Measurements from ENCODE around the gene SMIM3.

DNA sequence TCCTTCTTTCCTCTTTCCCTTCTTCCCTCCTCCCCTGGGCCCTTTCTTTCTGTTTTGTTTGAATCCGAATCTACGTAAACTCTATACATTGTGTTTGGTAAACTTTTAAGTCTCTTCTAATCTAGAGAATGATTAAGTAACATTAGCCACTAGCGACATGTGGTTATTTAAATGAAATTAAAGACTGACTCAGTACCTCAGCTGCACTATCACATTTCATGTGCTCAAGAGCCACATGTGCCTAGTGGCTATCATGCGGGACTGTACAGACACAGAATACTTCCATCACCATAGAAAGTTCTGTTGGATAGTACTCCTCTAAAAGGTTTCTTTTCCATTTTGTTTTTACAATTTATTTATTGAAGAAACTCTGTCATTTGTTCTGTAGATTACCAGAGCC, 48.7 kb upstream of the SMIM3 start:
- TF ChIP-seq ZFP30 (CRISPR knock-in tag; IDR thresholded peaks at IDR 0.05) = no peak
- TF ChIP-seq, protein P1, sequence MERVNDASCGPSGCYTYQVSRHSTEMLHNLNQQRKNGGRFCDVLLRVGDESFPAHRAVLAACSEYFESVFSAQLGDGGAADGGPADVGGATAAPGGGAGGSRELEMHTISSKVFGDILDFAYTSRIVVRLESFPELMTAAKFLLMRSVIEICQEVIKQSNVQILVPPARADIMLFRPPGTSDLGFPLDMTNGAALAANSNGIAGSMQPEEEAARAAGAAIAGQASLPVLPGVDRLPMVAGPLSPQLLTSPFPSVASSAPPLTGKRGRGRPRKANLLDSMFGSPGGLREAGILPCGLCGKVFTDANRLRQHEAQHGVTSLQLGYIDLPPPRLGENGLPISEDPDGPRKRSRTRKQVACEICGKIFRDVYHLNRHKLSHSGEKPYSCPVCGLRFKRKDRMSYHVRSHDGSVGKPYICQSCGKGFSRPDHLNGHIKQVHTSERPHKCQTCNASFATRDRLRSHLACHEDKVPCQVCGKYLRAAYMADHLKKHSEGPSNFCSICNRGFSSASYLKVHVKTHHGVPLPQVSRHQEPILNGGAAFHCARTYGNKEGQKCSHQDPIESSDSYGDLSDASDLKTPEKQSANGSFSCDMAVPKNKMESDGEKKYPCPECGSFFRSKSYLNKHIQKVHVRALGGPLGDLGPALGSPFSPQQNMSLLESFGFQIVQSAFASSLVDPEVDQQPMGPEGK (CRISPR knock-in tag; IDR thresholded peaks at IDR 0.05; ENCODE audit: borderline replicate concordance) = 0 out of 2 replicates have a peak, but pooled peaks have one; percentile 29
- peak; percentile 24; the same call in 1 of the 2 replicates for TF ChIP-seq ISL1 (CRISPR knock-in tag; IDR thresholded peaks at IDR 0.05)
- TF ChIP-seq, protein P2, sequence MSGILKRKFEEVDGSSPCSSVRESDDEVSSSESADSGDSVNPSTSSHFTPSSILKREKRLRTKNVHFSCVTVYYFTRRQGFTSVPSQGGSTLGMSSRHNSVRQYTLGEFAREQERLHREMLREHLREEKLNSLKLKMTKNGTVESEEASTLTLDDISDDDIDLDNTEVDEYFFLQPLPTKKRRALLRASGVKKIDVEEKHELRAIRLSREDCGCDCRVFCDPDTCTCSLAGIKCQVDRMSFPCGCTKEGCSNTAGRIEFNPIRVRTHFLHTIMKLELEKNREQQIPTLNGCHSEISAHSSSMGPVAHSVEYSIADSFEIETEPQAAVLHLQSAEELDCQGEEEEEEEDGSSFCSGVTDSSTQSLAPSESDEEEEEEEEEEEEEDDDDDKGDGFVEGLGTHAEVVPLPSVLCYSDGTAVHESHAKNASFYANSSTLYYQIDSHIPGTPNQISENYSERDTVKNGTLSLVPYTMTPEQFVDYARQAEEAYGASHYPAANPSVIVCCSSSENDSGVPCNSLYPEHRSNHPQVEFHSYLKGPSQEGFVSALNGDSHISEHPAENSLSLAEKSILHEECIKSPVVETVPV (CRISPR knock-in tag; IDR thresholded peaks at IDR 0.05) = no peak
- TF ChIP-seq, protein P3, sequence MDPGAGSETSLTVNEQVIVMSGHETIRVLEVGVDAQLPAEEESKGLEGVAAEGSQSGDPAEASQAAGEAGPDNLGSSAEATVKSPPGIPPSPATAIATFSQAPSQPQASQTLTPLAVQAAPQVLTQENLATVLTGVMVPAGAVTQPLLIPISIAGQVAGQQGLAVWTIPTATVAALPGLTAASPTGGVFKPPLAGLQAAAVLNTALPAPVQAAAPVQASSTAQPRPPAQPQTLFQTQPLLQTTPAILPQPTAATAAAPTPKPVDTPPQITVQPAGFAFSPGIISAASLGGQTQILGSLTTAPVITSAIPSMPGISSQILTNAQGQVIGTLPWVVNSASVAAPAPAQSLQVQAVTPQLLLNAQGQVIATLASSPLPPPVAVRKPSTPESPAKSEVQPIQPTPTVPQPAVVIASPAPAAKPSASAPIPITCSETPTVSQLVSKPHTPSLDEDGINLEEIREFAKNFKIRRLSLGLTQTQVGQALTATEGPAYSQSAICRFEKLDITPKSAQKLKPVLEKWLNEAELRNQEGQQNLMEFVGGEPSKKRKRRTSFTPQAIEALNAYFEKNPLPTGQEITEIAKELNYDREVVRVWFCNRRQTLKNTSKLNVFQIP (CRISPR knock-in tag; IDR thresholded peaks at IDR 0.05; ENCODE audit: borderline replicate concordance, low read depth) = no peak
- TF ChIP-seq ARNTL (CRISPR knock-in tag; IDR thresholded peaks at IDR 0.05; ENCODE audit: borderline replicate concordance, low read depth) = no peak
- TF ChIP-seq CSDC2 (CRISPR knock-in tag; IDR thresholded peaks at IDR 0.05) = no peak
- TF ChIP-seq ESRRG (CRISPR knock-in tag; IDR thresholded peaks at IDR 0.05) = no peak
- TF ChIP-seq, protein P4, sequence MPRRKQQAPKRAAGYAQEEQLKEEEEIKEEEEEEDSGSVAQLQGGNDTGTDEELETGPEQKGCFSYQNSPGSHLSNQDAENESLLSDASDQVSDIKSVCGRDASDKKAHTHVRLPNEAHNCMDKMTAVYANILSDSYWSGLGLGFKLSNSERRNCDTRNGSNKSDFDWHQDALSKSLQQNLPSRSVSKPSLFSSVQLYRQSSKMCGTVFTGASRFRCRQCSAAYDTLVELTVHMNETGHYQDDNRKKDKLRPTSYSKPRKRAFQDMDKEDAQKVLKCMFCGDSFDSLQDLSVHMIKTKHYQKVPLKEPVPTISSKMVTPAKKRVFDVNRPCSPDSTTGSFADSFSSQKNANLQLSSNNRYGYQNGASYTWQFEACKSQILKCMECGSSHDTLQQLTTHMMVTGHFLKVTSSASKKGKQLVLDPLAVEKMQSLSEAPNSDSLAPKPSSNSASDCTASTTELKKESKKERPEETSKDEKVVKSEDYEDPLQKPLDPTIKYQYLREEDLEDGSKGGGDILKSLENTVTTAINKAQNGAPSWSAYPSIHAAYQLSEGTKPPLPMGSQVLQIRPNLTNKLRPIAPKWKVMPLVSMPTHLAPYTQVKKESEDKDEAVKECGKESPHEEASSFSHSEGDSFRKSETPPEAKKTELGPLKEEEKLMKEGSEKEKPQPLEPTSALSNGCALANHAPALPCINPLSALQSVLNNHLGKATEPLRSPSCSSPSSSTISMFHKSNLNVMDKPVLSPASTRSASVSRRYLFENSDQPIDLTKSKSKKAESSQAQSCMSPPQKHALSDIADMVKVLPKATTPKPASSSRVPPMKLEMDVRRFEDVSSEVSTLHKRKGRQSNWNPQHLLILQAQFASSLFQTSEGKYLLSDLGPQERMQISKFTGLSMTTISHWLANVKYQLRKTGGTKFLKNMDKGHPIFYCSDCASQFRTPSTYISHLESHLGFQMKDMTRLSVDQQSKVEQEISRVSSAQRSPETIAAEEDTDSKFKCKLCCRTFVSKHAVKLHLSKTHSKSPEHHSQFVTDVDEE (CRISPR knock-in tag; IDR thresholded peaks at IDR 0.05) = no peak
- no peak for TF ChIP-seq ZFP3 (CRISPR knock-in tag; IDR thresholded peaks at IDR 0.05)
- TF ChIP-seq TCF4 (CRISPR knock-in tag; IDR thresholded peaks at IDR 0.05; ENCODE audit: borderline replicate concordance) = no peak
